GM21367 (cell line): Measurements from ENCODE around the gene TPRG1L.

Experiments used
- ATAC-seq: cut with Tn5 transposase; IDR thresholded peaks from one replicate; pipeline ENCODE4 v1.9.1; 2021; ENCODE audit not compliant: unreplicated experiment

Gene TPRG1L

GRCh38 chr1:3642919-3643675, 18.3 kb downstream of the TPRG1L start:
- ATAC-seq, result no peak

- no peak for ATAC-seq
Observed at GRCh38 chr1:3644273-3644672, 19.5 kb downstream of the TPRG1L start.

GRCh38 chr1:3645247-3645646, 20.4 kb downstream of the TPRG1L start:
- no peak for ATAC-seq

- ATAC-seq, result no peak
Observed at GRCh38 chr1:3645666-3646355, 21.0 kb downstream of the TPRG1L start.

- no peak for ATAC-seq
Observed at GRCh38 chr1:3646596-3646995, 21.8 kb downstream of the TPRG1L start.

- peak; percentile 66 for ATAC-seq
Observed at GRCh38 chr1:3649342-3650247, 24.8 kb downstream of the TPRG1L start, which contains the start of gene WRAP73. WRAP73 (minus strand) TSS chr1:3650103; CDS start chr1:3649999, 104 bp downstream.

- no peak for ATAC-seq
Observed at GRCh38 chr1:3650248-3651025, 25.6 kb downstream of the TPRG1L start.

GRCh38 chr1:3651026-3651929, 26.5 kb downstream of the TPRG1L start:
- ATAC-seq, result no peak

- ATAC-seq, result no peak
Observed at GRCh38 chr1:3651930-3652547, 27.2 kb downstream of the TPRG1L start, which contains the start of gene TP73. TP73 (plus strand) TSS chr1:3652516; CDS start chr1:3682366, 29,850 bp downstream.

- no peak for ATAC-seq
Observed at GRCh38 chr1:3652548-3653285, 27.9 kb downstream of the TPRG1L start.

GRCh38 chr1:3653286-3653618, 28.4 kb downstream of the TPRG1L start:
- ATAC-seq, result no peak

- no peak for ATAC-seq
Observed at GRCh38 chr1:3654549-3655281, 29.9 kb downstream of the TPRG1L start.

GRCh38 chr1:3656450-3657095, 31.8 kb downstream of the TPRG1L start:
- peak; percentile 51 for ATAC-seq

- ATAC-seq, result no peak
Observed at GRCh38 chr1:3657096-3657475, 32.3 kb downstream of the TPRG1L start.

GRCh38 chr1:3657578-3658230, 32.9 kb downstream of the TPRG1L start:
- no peak for ATAC-seq

- ATAC-seq, result no peak
Observed at GRCh38 chr1:3658231-3658615, 33.4 kb downstream of the TPRG1L start.

GRCh38 chr1:3659093-3659492, 34.3 kb downstream of the TPRG1L start:
- ATAC-seq, result no peak
